GM21529 (cell line): ENCODE data around the gene FLAD1.
"Not testable (repeated sequence)": the region's sequence is repeated elsewhere in the genome, so short reads cannot be mapped to it uniquely, and the experiment has no call there.

ENCODE experiments used
- ATAC-seq: cut with Tn5 transposase; IDR thresholded peaks from one replicate; pipeline ENCODE4 v1.9.1; 2021; ENCODE audit not compliant: unreplicated experiment

Gene FLAD1

GRCh38 chr1:154967331-154967950, 15.7 kb upstream of the FLAD1 start:
- no peak for ATAC-seq

DNA sequence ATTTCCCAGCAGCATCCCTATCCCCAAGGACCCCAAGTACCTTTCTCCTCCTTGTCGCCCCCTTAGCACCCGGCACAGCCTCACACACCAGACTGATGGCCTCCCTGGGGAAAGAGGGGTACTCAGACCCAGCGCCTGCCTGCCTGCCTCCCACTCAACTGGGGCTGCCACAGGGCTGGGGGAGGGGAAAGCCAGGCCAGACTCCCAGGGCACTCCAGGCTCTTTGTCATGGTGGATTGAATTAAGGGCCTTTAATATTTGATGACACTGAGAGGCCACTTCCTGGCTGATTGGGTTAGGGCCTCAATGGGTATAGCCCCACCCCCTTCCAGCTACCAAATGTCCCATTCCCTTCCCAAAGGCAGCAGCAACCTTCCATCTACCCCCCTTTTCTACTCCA, 14.4 kb upstream of the FLAD1 start:
- ATAC-seq: no peak

- no peak for ATAC-seq
These were observed 13.9 kb upstream of the FLAD1 start for GRCh38 chr1:154969246-154969645.

DNA sequence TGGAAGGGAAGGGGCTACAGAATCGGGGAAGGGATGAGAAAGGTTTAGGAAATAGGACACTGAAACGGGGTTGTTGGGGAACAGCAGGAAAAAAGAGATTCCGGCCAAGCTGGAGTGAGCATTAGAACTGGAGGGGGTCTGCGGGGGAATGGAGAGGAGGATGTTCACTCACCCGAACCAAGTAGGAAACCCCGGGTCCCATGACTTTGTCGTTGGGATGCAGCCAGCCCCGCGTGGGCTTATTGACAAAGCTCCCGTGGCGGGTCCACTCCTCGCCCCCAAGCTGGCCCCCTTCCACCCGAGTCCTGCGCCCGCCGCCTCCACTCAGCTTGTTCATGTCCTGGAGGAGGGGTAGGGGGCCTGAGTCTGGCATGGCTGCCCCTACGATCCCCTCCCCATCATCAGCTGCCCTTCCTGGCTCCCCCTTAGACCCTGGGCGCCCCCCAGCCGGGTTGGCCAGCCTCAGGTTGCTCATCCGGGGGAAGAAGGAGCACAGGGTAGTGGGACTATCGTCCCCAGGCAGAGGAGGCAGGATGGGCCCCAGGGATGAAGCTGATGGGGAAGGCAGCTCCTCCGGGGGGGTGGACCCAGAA, 13.2 kb upstream of the FLAD1 start:
- no peak for ATAC-seq

- ATAC-seq: no peak
These were observed 12.4 kb upstream of the FLAD1 start, which contains the start of gene SHC1 for GRCh38 chr1:154970631-154971340. Gene SHC1, minus strand, starts transcription at chr1:154970747. Its CDS starts 221 bp downstream, at chr1:154970526.

DNA sequence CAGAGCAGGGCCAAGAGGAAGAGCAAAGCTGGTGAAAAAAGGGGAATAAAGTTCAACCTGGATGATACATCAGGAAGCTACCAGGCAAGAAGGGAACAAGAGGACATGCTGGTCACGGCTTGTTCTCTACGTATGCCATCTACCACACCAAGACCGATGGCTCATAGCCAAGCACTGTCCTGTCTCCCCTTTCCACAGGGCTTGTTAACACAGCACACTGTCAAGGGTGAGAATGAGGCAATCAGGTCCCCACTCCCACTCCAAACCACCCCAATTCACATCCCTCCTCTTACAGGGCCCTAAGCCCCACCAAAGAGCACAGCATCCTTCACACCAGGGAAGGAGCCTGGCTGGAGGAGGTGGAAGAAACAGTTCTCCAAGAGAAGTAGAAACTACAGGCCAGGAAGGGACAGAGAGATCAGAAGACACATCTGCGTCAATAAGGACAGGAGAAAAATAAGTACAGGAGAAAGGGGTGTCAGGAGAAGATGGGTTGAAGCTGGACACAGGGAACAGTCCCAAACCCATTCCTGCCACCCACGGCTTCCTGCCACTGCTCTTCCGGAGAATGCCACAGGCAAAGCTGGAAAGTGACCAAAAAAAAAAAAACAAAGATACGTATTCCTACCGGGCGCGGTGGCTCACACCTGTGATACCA, 11.7 kb upstream of the FLAD1 start:
- no peak for ATAC-seq

DNA sequence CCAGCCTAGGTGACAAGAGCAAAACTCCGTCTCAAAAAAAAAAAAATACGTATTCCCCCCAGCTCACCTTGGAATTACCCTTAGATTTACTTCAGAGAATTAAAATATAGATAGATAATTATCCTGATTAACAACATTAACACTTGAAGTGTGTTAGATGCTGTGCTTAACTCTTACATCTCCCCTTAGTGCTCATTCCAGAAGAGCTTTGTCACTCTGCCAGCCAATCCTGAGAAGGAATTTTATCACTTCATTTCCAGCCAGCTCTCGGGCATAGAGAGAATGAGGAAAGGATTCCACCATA, 11.0 kb upstream of the FLAD1 start:
- no peak for ATAC-seq

- ATAC-seq: no peak
These were observed 10.4 kb upstream of the FLAD1 start for GRCh38 chr1:154972517-154973343.

DNA sequence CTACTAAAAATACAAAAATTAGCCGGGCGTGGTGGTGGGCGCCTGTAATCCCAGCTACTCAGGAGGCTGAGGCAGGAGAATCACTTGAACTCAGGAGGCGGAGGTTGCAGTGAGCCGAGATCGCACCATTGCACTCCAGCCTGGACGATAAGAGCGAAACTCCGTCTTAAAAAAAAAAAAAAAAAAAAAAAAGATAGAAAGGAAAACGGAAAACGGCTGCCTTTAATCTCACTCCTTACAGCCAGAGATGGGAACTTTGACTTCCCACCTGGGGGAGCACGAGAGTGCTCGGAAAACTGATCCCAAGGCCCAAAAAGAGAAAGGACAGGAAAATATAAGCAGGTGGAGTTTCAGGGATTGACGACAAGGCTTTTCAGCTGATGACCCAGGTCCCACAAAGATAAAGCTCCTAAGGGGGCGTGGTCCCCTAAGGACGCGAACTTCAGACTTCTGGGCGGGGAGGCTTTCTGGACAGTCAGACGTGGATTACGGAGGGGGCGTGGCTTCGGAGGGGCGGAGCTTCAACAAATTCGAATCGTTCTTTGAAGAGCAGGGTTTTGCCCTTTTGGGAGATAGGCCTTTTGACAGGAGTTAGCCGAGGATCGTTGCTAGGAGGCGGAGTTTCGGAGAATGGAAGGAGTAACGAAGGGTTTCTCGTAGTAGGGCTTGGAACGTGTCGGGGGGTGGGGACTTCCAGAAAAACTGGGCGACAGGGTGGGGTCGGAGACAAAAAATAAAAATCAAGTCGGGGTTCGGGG, 9.6 kb upstream of the FLAD1 start:
- ATAC-seq: no peak

- peak; percentile 78 for ATAC-seq
These were observed 8.9 kb upstream of the FLAD1 start, which contains the start of gene CKS1B for GRCh38 chr1:154974102-154974807. Gene CKS1B, plus strand, starts transcription at chr1:154974681. Its CDS starts 65 bp downstream, at chr1:154974746.

DNA sequence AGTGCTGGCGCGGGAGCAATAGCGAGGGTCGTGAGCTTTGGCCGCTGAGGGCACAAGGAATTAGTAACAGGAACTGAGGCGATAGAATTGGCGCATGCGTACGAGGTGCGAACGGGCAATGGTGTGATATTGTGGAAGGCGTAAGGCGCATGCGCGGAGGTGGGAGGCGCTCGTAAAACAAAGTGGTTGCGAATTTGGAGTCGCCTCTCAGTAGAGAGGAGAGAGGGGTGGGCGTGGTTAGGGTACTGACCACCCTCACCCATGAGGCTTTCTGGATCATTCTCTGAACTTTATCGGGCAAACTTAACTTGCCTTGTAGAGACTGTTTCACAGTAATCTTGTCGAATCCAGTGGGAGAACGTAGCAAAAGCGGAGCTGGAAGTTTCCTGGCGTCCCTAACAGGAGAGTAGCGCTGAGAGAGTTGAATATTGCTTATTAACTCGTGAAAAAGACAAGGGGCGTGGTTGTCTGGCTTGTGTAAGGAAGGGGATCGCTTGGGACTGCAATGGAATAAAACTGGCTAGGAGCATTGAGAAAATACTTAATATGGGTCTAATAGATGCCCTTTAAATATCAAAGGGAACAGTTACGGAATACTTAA, 8.2 kb upstream of the FLAD1 start:
- ATAC-seq: peak; percentile 34

DNA sequence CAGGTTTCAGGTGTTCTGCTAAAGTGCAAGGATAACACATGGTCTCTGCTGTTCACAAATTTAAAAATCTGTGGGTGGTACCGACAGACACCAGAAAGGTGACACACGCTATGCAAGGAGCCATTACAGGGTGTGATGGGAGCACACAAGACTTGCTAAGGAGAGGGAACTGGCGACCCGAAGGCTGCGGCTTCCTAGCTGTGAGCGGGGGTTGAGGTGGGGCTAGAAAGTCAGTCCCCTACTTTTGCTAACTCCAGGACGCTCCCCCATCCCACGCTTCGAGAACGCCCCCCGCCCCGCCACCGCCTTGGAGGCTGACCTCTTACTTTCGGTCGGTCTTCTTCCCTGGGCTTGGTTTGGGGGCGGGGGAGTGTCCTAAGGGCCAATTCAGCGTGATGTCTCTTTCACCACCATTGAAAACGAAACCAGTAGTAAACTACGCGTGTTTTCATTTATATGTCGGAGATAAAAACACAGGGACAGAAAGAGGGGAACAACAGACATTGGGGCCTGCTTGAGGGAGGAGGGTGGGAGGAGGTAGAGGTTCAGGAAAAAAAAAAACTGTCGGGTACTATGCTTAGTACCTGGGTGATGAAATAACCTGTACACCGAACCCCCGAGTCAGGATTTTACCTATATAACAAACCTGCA, 7.6 kb upstream of the FLAD1 start:
- no peak for ATAC-seq

GRCh38 chr1:154977762-154978161, 5.4 kb upstream of the FLAD1 start:
- not testable (repeated sequence) for ATAC-seq

- no peak for ATAC-seq
These were observed 4.8 kb upstream of the FLAD1 start for GRCh38 chr1:154978360-154978759.

GRCh38 chr1:154982341-154982740, 803 bp upstream of the FLAD1 start:
- ATAC-seq: no peak

GRCh38 chr1:154983776-154984466, 777 bp downstream of the FLAD1 start:
- ATAC-seq: no peak

- not testable (repeated sequence) for ATAC-seq
These were observed 3.6 kb downstream of the FLAD1 start for GRCh38 chr1:154986736-154987135.

DNA sequence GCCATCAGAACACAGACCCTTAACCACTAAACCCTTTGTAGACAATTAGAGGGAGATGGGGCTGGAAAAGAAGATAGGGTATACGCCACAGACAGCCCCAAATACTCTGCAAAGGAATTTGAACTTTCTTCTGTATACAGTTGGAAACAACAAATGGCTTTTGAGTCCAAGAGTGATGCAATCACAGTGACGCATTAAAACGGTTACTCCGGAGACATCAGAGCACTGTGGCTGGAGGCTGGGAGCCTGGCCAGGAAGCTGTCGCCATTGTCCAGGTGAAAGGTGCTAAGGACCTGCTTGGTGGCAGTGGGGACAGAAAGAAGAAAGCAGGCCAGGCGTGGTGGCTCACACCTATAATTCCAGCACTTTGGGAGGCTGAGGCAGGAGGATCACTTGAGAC, 4.2 kb downstream of the FLAD1 start:
- no peak for ATAC-seq
